ENCODE measurements around the gene SLC49A3. TPM values are rescaled to one million over a fixed set of nuclear protein-coding genes. Genes with fewer than 3 reads are reported as not detected.
A peak's percentile ranks its signal among the peaks of the same experiment; 100 is the strongest.

Gene SLC49A3
- total and polyA plus RNA-seq, 2 of the 13 experiments (the other 11 are each of a cell fraction or from before 2014, with no cell fraction given), result 0.07 to 0.17 TPM

GRCh38 chr4:687048-687970 is 1.6 kb downstream of the SLC49A3 start (continued):
- TF ChIP-seq ZSCAN22 (CRISPR knock-in tag; IDR thresholded peaks at IDR 0.05) (no peak), ZBTB2 (CRISPR knock-in tag; IDR thresholded peaks at IDR 0.05; ENCODE audit: low read depth) (no peak), ZIK1 (CRISPR knock-in tag; IDR thresholded peaks at IDR 0.05; ENCODE audit: borderline replicate concordance, low read depth) (peak; percentile 44; the same call in 1 of the 2 replicates), MTA1 (CRISPR knock-in tag; IDR thresholded peaks at IDR 0.05; ENCODE audit: borderline replicate concordance) (0 out of 2 replicates have a peak, but pooled peaks have one; percentile 49), RFX3 (CRISPR knock-in tag; IDR thresholded peaks at IDR 0.05) (no peak), ZNF180 (CRISPR knock-in tag; IDR thresholded peaks at IDR 0.05; ENCODE audit: borderline replicate concordance, low read depth) (no peak), TMF1 (CRISPR knock-in tag; IDR thresholded peaks at IDR 0.05; ENCODE audit: low read depth) (no peak), NFE2L2 (IDR thresholded peaks at IDR 0.05; ENCODE audit: low read length) (no peak), HNRNPLL (IDR thresholded peaks at IDR 0.05; ENCODE audit: low read depth, low read length, poor library complexity, severe bottlenecking) (peak; percentile 59), NR2F1 (CRISPR knock-in tag; IDR thresholded peaks at IDR 0.05) (peak in 1 of 2 experiments; percentile 55; a peak in 1 of 4 replicates), ZNF800 (CRISPR knock-in tag; IDR thresholded peaks at IDR 0.05) (0 out of 2 replicates have a peak, but pooled peaks have one; percentile 44), ELK4 (CRISPR knock-in tag; IDR thresholded peaks at IDR 0.05; ENCODE audit: borderline replicate concordance) (no peak), ZNF563 (CRISPR knock-in tag; IDR thresholded peaks at IDR 0.05) (peak; percentile 65; the same call in 1 of the 2 replicates), MXD3 (CRISPR knock-in tag; IDR thresholded peaks at IDR 0.05) (peak; percentile 44; the same call in 1 of the 2 replicates), MAFF (IDR thresholded peaks at IDR 0.05; ENCODE audit: low read depth, low read length) (no peak), JUND (CRISPR knock-in tag; IDR thresholded peaks at IDR 0.05) (0 out of 2 replicates have a peak, but pooled peaks have one; percentile 35), CBX1 (IDR thresholded peaks at IDR 0.05; ENCODE audit: low read depth) (no peak), TRIM22 (IDR thresholded peaks at IDR 0.05) (no peak), PCBP2 (optimal IDR thresholded peaks at IDR 0.05; ENCODE audit: low read depth, low read length, poor library complexity, severe bottlenecking) (no peak), CENPBD1 (CRISPR knock-in tag; IDR thresholded peaks at IDR 0.05; ENCODE audit: borderline replicate concordance, low read depth) (no peak), CCDC6 (CRISPR knock-in tag; IDR thresholded peaks at IDR 0.05) (0 out of 2 replicates have a peak, but pooled peaks have one; percentile 60)
